ENCODE results near the gene CHCHD4. TPM values are rescaled to one million over a fixed set of nuclear protein-coding genes. Genes with fewer than 3 reads are reported as not detected.
A peak's percentile ranks its signal among the peaks of the same experiment; 100 is the strongest.

Gene CHCHD4
- polyA plus RNA-seq = 17.7 TPM
- long read RNA-seq, donor 1, transcript CHCHD4-202 (3 exons, 1,405 nt) = major isoform, 7 of 15 reads
- long read RNA-seq, donor 1, partial matches to known transcripts = 0 of 15 reads
- long read RNA-seq, donor 1, other reads (novel, unspliced or antisense) = 7 of 15 reads
- long read RNA-seq, donor 2, transcript CHCHD4-202 (3 exons, 1,405 nt) = major isoform, 13 of 16 reads
- long read RNA-seq, donor 2, partial matches to known transcripts = 0 of 16 reads
- long read RNA-seq, donor 2, other reads (novel, unspliced or antisense) = 0 of 16 reads
- long read RNA-seq, donor 3 = 0 reads
- long read RNA-seq, donor 4, partial matches to known transcripts = 0 of 3 reads
- long read RNA-seq, donor 4, other reads (novel, unspliced or antisense) = 0 of 3 reads
- long read RNA-seq, donor 5, partial matches to known transcripts = 0 of 3 reads
- long read RNA-seq, donor 5, other reads (novel, unspliced or antisense) = 0 of 3 reads
- long read RNA-seq, donor 6, transcript CHCHD4-202 (3 exons, 1,405 nt) = major isoform, 8 of 9 reads
- long read RNA-seq, donor 6, partial matches to known transcripts = 0 of 9 reads
- long read RNA-seq, donor 6, other reads (novel, unspliced or antisense) = 0 of 9 reads
- long read RNA-seq, donor 7 = 0 reads
- long read RNA-seq, donor 8, transcript CHCHD4-202 (3 exons, 1,405 nt) = major isoform, 20 of 21 reads
- long read RNA-seq, donor 8, partial matches to known transcripts = 0 of 21 reads
- long read RNA-seq, donor 8, other reads (novel, unspliced or antisense) = 0 of 21 reads
- long read RNA-seq, donor 9, transcript CHCHD4-202 (3 exons, 1,405 nt) = major isoform, 7 of 8 reads
- long read RNA-seq, donor 9, partial matches to known transcripts = 0 of 8 reads
- long read RNA-seq, donor 9, other reads (novel, unspliced or antisense) = 0 of 8 reads
- long read RNA-seq, donor 10, transcript CHCHD4-202 (3 exons, 1,405 nt) = major isoform, 17 of 20 reads
- long read RNA-seq, donor 10, partial matches to known transcripts = 0 of 20 reads
- long read RNA-seq, donor 10, other reads (novel, unspliced or antisense) = 0 of 20 reads
- long read RNA-seq, donor 11, transcript CHCHD4-202 (3 exons, 1,405 nt) = major isoform, 13 of 14 reads
- long read RNA-seq, donor 11, partial matches to known transcripts = 0 of 14 reads
- long read RNA-seq, donor 11, other reads (novel, unspliced or antisense) = 0 of 14 reads

DNA sequence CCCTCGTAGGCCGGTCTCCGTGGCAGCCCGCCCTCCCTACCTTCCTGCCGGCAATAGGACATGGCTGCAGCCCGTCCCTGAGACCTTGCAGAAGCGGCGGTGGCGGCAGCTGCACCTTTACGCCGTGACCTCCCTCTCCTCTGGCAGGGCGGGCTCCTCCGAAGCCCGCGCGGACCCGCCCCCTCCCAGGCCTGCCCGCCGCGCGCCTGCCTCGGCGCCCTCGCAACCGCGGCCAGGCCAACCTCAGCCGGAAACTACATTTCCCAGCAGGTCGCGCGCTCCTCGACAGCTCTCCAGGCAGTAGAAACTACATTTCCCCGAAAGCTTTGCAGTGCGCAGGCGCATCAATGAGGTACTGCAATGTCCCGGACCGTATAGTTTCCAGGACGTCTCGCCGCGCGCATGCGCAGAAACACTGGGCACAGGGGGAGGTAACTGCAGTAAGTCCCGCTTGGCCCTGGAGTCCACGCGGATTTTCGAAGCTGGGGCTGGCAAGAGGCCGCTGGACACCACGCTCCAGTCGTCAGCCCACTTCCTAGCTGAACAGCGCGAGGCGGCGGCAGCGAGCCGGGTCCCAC, at the start of gene CHCHD4, which contains the start of gene TMEM43:
Gene CHCHD4 (minus strand): TSS at position 256 of the 578 bp plus-strand sequence. CDS start 194 bp downstream, at position 62.
Gene TMEM43 (plus strand): TSS at position 438 of the 578 bp plus-strand sequence. CDS start 142 bp downstream, outside the sequence.
- Histone ChIP-seq H3K4me1 (ENCODE audit: control insufficient read depth, insufficient read depth, low read length) (peaks cover 36% of the 10 kb centered on the region), H3K4me3 (ENCODE audit: low read length) (peak within 1 kb of the TSS; percentile 82), H3K36me3 (ENCODE audit: control insufficient read depth, insufficient read depth, low read length) (peaks cover 21% of the 10 kb centered on the region), H3K27ac (ENCODE audit: low read length) (peak within 1 kb of the TSS; percentile 89), H3K9me3 (ENCODE audit: control insufficient read depth, low read depth, low read length) (no peaks in the 10 kb centered on the region), H3K27me3 (ENCODE audit: control insufficient read depth, insufficient read depth, low read length) (no peaks in the 10 kb centered on the region)
- no CpG with 5 or more reads among the region's 55 CpGs for WGBS (ENCODE audit: insufficient coverage, low lambda C conversion rate)
- peak; percentile 99 to 100 for DNase-seq

DNA sequence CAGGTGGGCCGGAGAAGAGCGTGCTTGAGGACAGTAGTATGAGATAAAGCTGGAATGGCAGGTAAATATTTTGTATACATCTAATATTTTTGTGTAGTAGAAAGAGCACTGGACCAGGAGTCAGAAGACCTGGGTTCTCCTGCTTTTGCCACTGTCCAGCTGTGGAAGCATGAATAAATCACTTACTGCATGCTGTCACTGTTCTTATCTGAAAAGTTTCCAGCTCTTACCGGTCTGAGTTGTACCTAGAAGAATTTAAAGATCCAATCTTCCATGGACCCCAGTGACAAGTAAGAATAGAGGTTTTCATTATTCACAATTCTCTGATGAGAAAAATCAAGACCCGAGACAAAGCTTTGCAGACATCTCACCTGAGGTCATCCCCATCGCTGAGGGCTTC, 47.8 kb upstream of the CHCHD4 start:
- no peak overlapping the region for H3K27ac ChIP-seq (ENCODE audit: low read length)
- H3K4me1 ChIP-seq (ENCODE audit: control insufficient read depth, insufficient read depth, low read length) = peaks cover 6% of the 10 kb centered on the region
- H3K36me3 ChIP-seq (ENCODE audit: control insufficient read depth, insufficient read depth, low read length) = peaks cover 52% of the 10 kb centered on the region
- H3K4me3 ChIP-seq (ENCODE audit: low read length) = no peak overlapping the region
- H3K9me3 ChIP-seq (ENCODE audit: control insufficient read depth, low read depth, low read length) = no peaks in the 10 kb centered on the region
- no peak for DNase-seq
- H3K27me3 ChIP-seq (ENCODE audit: control insufficient read depth, insufficient read depth, low read length) = no peaks in the 10 kb centered on the region
- 100% methylated on average over 4 of the region's 5 CpGs for WGBS (ENCODE audit: insufficient coverage, low lambda C conversion rate)

DNA sequence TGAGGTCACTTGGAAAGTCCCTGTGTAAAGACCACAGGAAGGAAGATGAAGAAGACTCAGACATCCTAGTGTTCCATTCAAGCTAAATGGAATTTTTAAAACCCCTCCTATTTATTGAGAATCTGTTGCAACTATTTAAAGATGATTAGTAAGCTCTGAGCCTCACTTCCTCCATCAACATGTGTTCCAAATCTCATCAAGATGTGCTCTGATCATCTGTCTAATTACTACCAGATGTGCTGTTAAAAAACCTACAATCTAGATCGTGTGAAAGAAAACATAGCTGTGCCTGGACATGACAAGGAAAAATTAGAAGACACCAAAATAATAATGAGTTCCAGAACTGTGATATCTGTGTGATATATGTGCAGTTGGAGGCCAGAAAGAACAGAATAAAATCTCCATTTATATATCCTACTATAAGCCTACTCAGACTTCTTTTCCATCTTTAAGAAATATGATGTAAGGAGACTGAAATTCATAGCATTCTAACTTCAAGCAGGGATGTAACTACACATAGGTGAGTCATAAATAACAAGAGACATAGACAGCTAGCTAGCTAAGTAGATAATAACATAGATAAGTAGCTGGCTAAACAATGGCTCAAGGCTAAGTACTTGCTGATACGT, 46.0 kb upstream of the CHCHD4 start:
- WGBS (ENCODE audit: insufficient coverage, low lambda C conversion rate) = 80% methylated on average over 1 of the region's 2 CpGs
- no peaks in the 10 kb centered on the region for H3K27me3 ChIP-seq (ENCODE audit: control insufficient read depth, insufficient read depth, low read length)
- no peak for DNase-seq
- H3K36me3 ChIP-seq (ENCODE audit: control insufficient read depth, insufficient read depth, low read length) = peaks cover 69% of the 10 kb centered on the region
- no peaks in the 10 kb centered on the region for H3K4me1 ChIP-seq (ENCODE audit: control insufficient read depth, insufficient read depth, low read length)
- H3K4me3 ChIP-seq (ENCODE audit: low read length) = no peak overlapping the region
- no peaks in the 10 kb centered on the region for H3K9me3 ChIP-seq (ENCODE audit: control insufficient read depth, low read depth, low read length)
- no peak overlapping the region for H3K27ac ChIP-seq (ENCODE audit: low read length)

DNA sequence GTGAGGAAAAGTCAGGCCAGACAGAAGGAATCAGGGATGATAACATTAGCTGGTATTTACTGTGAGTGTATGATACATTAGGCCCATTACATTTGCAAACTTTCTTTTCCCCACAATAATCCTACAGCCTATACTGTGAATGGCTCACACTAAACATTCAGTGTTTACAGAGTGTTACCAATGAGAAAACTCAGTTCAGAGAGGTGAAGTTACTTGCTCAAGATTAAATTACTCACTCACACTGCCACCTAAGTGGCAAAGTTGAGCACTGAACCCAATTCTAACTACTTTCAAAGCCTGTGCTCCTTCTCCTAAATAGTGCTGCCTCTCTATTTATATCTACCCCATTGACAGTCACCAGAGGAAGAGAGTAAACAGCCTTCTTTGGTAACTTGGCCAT, 45.2 kb upstream of the CHCHD4 start:
- Histone ChIP-seq H3K27ac (ENCODE audit: low read length) (no peak overlapping the region), H3K9me3 (ENCODE audit: control insufficient read depth, low read depth, low read length) (no peaks in the 10 kb centered on the region), H3K36me3 (ENCODE audit: control insufficient read depth, insufficient read depth, low read length) (peaks cover 77% of the 10 kb centered on the region), H3K4me1 (ENCODE audit: control insufficient read depth, insufficient read depth, low read length) (no peaks in the 10 kb centered on the region), H3K27me3 (ENCODE audit: control insufficient read depth, insufficient read depth, low read length) (no peaks in the 10 kb centered on the region), H3K4me3 (ENCODE audit: low read length) (no peak overlapping the region)
- DNase-seq = no peak

DNA sequence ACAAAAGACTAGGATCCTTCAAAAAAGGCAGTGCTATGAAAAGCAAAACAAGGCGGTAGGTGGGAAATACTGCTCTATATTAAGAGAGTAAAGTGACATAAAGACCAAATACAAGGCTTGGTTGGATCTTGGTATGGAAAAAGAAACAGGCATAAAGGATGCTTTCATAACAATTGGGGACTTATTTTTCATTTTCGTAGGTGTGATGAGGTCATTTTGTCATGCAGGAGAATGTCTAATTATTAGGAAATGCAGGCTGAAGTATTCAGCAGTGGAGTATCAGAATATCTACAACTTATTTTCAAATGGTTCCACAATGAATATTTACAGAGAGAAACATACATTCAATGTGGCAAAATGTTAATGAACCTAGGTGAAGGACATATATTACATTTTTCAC, 44.8 kb upstream of the CHCHD4 start:
- Histone ChIP-seq H3K4me1 (ENCODE audit: control insufficient read depth, insufficient read depth, low read length) (no peaks in the 10 kb centered on the region), H3K27me3 (ENCODE audit: control insufficient read depth, insufficient read depth, low read length) (no peaks in the 10 kb centered on the region), H3K9me3 (ENCODE audit: control insufficient read depth, low read depth, low read length) (no peaks in the 10 kb centered on the region), H3K36me3 (ENCODE audit: control insufficient read depth, insufficient read depth, low read length) (peaks cover 81% of the 10 kb centered on the region), H3K27ac (ENCODE audit: low read length) (no peak overlapping the region), H3K4me3 (ENCODE audit: low read length) (no peak overlapping the region)
- DNase-seq = no peak
- 100% methylated on average over 1 of the region's 2 CpGs for WGBS (ENCODE audit: insufficient coverage, low lambda C conversion rate)

DNA sequence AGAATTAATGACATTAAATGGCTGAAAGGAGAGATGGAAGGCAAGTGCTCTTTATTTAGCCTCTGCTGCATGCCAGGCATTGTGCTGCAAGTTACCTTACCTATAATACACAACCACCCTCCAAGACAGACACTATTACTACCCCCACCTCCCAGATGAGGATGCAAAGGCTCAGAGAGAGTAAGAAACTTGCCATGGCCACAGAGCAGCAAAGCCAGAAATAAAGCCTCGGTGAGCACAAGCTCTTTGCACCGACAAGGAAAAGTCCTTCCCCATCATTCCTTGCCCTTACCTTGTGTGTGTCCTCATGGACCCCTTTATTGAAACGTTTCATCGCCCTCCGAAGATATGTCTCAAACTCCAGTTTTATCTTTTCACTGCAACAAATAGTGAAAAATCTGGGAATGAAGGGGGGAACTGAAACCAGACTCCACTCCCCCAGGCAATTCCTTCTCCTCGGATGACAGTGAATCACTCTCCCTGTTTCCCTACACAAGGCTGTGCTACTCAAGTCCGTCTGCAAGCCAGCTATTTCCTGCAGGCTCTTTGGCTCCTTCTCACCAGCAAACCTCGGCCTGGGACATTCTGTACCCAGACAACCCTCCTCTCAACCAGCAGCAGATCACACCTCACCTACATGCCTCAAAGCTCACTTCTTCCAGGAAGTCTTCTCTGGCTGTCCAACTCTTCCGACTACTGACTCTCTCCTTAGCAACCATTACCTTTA, 42.4 kb upstream of the CHCHD4 start:
- no peak overlapping the region for H3K27ac ChIP-seq (ENCODE audit: low read length)
- WGBS (ENCODE audit: insufficient coverage, low lambda C conversion rate) = 90% methylated on average over 2 of the region's 9 CpGs
- no peaks in the 10 kb centered on the region for H3K27me3 ChIP-seq (ENCODE audit: control insufficient read depth, insufficient read depth, low read length)
- no peaks in the 10 kb centered on the region for H3K9me3 ChIP-seq (ENCODE audit: control insufficient read depth, low read depth, low read length)
- no peaks in the 10 kb centered on the region for H3K4me1 ChIP-seq (ENCODE audit: control insufficient read depth, insufficient read depth, low read length)
- no peak overlapping the region for H3K4me3 ChIP-seq (ENCODE audit: low read length)
- H3K36me3 ChIP-seq (ENCODE audit: control insufficient read depth, insufficient read depth, low read length) = peaks cover 95% of the 10 kb centered on the region
- no peak for DNase-seq

DNA sequence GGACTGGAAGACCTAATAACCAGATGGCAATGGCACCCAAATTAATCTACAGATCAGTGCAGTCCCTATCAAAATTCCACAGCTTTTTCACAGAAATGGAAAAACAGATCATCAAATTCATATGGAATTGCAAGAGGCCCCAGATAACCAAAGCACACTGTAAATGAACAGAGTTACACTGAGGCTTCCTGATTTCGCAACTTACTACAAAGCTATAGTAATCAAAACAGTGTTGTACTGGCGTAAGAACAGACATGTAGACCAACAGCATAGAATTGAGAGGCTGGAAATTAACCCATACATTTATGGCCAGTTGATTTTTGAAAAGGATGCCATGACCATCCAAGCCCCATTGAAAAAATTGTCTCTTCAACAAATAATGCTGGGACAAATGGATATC, 37.5 kb upstream of the CHCHD4 start:
- H3K36me3 ChIP-seq (ENCODE audit: control insufficient read depth, insufficient read depth, low read length) = peaks cover 94% of the 10 kb centered on the region
- H3K27ac ChIP-seq (ENCODE audit: low read length) = no peak overlapping the region
- no peaks in the 10 kb centered on the region for H3K4me1 ChIP-seq (ENCODE audit: control insufficient read depth, insufficient read depth, low read length)
- H3K27me3 ChIP-seq (ENCODE audit: control insufficient read depth, insufficient read depth, low read length) = no peaks in the 10 kb centered on the region
- DNase-seq = no peak
- no peak overlapping the region for H3K4me3 ChIP-seq (ENCODE audit: low read length)
- no CpG with 5 or more reads among the region's 2 CpGs for WGBS (ENCODE audit: insufficient coverage, low lambda C conversion rate)
- H3K9me3 ChIP-seq (ENCODE audit: control insufficient read depth, low read depth, low read length) = peaks cover 12% of the 10 kb centered on the region

DNA sequence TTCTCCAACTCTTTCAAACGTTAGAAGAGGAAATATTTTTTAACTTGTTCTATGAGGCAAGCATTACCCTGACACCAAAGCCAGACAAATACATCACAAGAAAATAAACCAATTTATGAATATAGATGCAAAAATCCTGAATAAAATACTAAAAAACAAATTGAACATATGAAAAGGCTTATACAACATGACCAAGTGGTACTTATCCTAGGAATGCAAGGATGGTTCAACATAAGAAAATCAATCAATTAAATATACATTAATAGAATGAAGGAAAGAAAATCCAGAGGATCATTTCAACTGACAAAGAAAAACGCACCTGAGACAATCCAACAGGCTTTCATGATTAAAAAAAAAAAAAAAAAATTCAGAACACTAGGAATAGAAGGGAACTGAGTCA, 36.6 kb upstream of the CHCHD4 start:
- WGBS (ENCODE audit: insufficient coverage, low lambda C conversion rate) = 100% methylated on average over 1 of the region's 2 CpGs
- H3K4me1 ChIP-seq (ENCODE audit: control insufficient read depth, insufficient read depth, low read length) = no peaks in the 10 kb centered on the region
- H3K27ac ChIP-seq (ENCODE audit: low read length) = no peak overlapping the region
- peaks cover 12% of the 10 kb centered on the region for H3K9me3 ChIP-seq (ENCODE audit: control insufficient read depth, low read depth, low read length)
- no peak overlapping the region for H3K4me3 ChIP-seq (ENCODE audit: low read length)
- no peaks in the 10 kb centered on the region for H3K27me3 ChIP-seq (ENCODE audit: control insufficient read depth, insufficient read depth, low read length)
- H3K36me3 ChIP-seq (ENCODE audit: control insufficient read depth, insufficient read depth, low read length) = peaks cover 95% of the 10 kb centered on the region
- no peak for DNase-seq

DNA sequence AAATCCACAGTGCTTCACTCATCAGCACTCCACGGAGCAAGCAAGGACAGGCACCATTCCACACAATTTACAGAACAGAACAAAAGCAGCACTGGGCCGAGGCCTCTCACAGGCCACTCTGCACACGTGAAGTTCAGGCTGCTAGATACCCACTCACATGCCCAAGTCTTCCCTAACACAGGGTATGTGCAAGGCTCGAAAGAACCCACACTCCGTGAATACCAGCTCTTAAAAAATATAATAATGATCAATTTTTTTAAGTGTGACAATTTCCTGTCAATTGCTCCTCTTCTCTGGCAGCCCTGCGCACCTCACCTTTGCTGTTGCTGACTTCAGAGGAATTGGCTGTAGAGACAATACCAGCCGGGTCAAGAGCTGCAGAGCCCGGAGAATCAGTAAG, 34.8 kb upstream of the CHCHD4 start:
- Histone ChIP-seq H3K4me3 (ENCODE audit: low read length) (no peak overlapping the region), H3K27ac (ENCODE audit: low read length) (no peak overlapping the region), H3K9me3 (ENCODE audit: control insufficient read depth, low read depth, low read length) (peaks cover 12% of the 10 kb centered on the region), H3K36me3 (ENCODE audit: control insufficient read depth, insufficient read depth, low read length) (peaks cover 85% of the 10 kb centered on the region), H3K27me3 (ENCODE audit: control insufficient read depth, insufficient read depth, low read length) (no peaks in the 10 kb centered on the region), H3K4me1 (ENCODE audit: control insufficient read depth, insufficient read depth, low read length) (no peaks in the 10 kb centered on the region)
- WGBS (ENCODE audit: insufficient coverage, low lambda C conversion rate) = no CpG with 5 or more reads among the region's 8 CpGs
- DNase-seq = no peak

Data from large intestine (tissue), 12 donors.